GM21381 (cell line): ENCODE data around the gene GNA14.
"Not testable (repeated sequence)": the region's sequence is repeated elsewhere in the genome, so short reads cannot be mapped to it uniquely, and the experiment has no call there.

Experiments
- ATAC-seq: cut with Tn5 transposase; IDR thresholded peaks from one replicate; pipeline ENCODE4 v1.9.1; 2021; ENCODE audit warnings: mild to moderate bottlenecking, moderate library complexity; ENCODE audit not compliant: unreplicated experiment

Gene GNA14

GRCh38 chr9:77422969-77423368 is 225.2 kb downstream of the GNA14 start:
- no peak for ATAC-seq

- ATAC-seq, result no peak
Measured at GRCh38 chr9:77421506-77422265, 226.4 kb downstream of the GNA14 start.

- ATAC-seq, result no peak
Measured at GRCh38 chr9:77420641-77421040, 227.5 kb downstream of the GNA14 start.

GRCh38 chr9:77418226-77418625 is 229.9 kb downstream of the GNA14 start:
- no peak for ATAC-seq

- no peak for ATAC-seq
Measured at GRCh38 chr9:77417566-77417965, 230.6 kb downstream of the GNA14 start.

- not testable (repeated sequence) for ATAC-seq
Measured at GRCh38 chr9:77408521-77408920, 239.6 kb downstream of the GNA14 start.

- no peak for ATAC-seq
Measured at GRCh38 chr9:77403239-77403638, 244.9 kb downstream of the GNA14 start.

- ATAC-seq, result no peak
Measured at GRCh38 chr9:77402286-77402685, 245.8 kb downstream of the GNA14 start.

GRCh38 chr9:77399964-77400363 is 248.2 kb downstream of the GNA14 start:
- no peak for ATAC-seq

- ATAC-seq, result not testable (repeated sequence)
Measured at GRCh38 chr9:77398581-77398980, 249.5 kb downstream of the GNA14 start.

- ATAC-seq, result no peak
Measured at GRCh38 chr9:77392328-77392727, 255.8 kb downstream of the GNA14 start.

- ATAC-seq, result no peak
Measured at GRCh38 chr9:77391834-77392233, 256.3 kb downstream of the GNA14 start.

GRCh38 chr9:77386187-77386586 is 261.9 kb downstream of the GNA14 start:
- ATAC-seq, result no peak

GRCh38 chr9:77384406-77384805 is 263.7 kb downstream of the GNA14 start:
- no peak for ATAC-seq

GRCh38 chr9:77375956-77376532 is 272.1 kb downstream of the GNA14 start:
- no peak for ATAC-seq

- no peak for ATAC-seq
Measured at GRCh38 chr9:77374266-77374665, 273.9 kb downstream of the GNA14 start.
